ENCODE results near the gene ZNF485. TPM values are rescaled to one million over a fixed set of nuclear protein-coding genes. Genes with fewer than 3 reads are reported as not detected.

ZNF485 gene
- total RNA-seq: 10 to 100 TPM in 1 of 2 donors, 1 to 10 TPM in 1; 6.9 to 16.1 TPM

GRCh38 chr10:43606323-43607198 is at the start of gene ZNF485:
ZNF485 (plus strand) TSS chr10:43606438; CDS start chr10:43607051, 613 bp downstream.
- no peaks in the 10 kb centered on the region for H3K4me1 ChIP-seq (replicated peaks)
- peak within 1 kb of the TSS; percentile 65 to 79 for H3K4me3 ChIP-seq
- WGBS: 2% methylated on average over 48 of the region's 58 CpGs
- H3K27ac ChIP-seq: peak within 1 kb of the TSS; percentile 34 to 64
- no peaks in the 10 kb centered on the region for H3K36me3 ChIP-seq
- H3K27me3 ChIP-seq (replicated peaks; ENCODE audit: insufficient read depth): no peaks in the 10 kb centered on the region
- peak; percentile 75 for TF ChIP-seq POLR2AphosphoS5 (IDR thresholded peaks at IDR 0.05)
- no peak for TF ChIP-seq POLR2A (IDR thresholded peaks at IDR 0.05)
- no peak for TF ChIP-seq CTCF (IDR thresholded peaks at IDR 0.05)
- intact Hi-C loops (cut with DNase I): no loop called here
- no peaks in the 10 kb centered on the region for H3K9me3 ChIP-seq
- DNase-seq (ENCODE audit: low spot score): peak; percentile 58

DNA sequence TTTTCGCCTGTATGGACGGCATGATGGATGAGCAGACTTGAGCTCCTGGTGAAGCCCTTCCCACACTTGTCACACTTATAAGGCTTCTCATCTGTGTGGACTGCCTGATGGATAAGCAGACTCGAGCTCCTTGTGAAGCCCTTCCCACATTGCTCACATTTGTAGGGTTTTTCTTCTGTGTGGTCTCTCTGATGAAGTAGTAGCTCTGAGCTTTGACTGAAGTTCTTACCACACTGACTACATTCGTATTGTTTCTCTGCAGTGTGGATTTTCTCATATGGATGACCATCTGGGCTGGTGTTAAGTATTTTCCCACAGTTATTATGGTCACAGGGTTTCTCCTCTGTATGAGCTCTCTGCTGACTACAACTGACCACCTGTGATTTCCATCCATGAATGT is 49.0 kb upstream of the ZNF485 start:
- no peaks in the 10 kb centered on the region for H3K9me3 ChIP-seq

DNA sequence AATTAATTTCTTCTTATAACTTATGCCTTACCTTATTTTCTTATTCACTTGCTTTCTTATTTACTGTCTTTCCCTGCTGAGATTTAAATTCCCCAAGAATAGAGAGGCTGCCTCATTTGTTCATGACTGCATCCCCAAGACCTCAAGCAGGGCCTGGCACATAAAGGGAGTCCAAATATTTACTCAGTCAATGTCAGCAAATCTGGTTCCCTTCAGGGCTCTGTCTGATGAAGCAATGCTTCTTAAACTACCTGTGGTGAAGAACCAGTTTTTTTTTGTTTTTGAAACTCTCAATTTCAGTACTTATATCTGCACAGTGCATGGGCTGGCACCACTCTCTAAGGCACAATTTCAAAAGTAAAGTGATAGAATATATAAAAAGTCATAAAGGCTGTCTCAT is 36.6 kb upstream of the ZNF485 start:
- Histone ChIP-seq H3K27me3 (replicated peaks; ENCODE audit: insufficient read depth) (no peaks in the 10 kb centered on the region), H3K4me1 (replicated peaks) (no peaks in the 10 kb centered on the region), H3K9me3 (no peaks in the 10 kb centered on the region), H3K27ac (no peak overlapping the region), H3K36me3 (no peaks in the 10 kb centered on the region), H3K4me3 (no peak overlapping the region)
- intact Hi-C loops (cut with DNase I): no loop called here
- DNase-seq (ENCODE audit: low spot score): peak; percentile 15
- no peak for TF ChIP-seq POLR2AphosphoS5 (IDR thresholded peaks at IDR 0.05)
- no peak for TF ChIP-seq CTCF (IDR thresholded peaks at IDR 0.05)
- no peak for TF ChIP-seq POLR2A (IDR thresholded peaks at IDR 0.05)

More for the DNA sequence above, 49.0 kb upstream of the ZNF485 start:
- Histone ChIP-seq H3K27me3 (replicated peaks; ENCODE audit: insufficient read depth) (no peaks in the 10 kb centered on the region), H3K4me3 (no peak overlapping the region), H3K4me1 (replicated peaks) (no peaks in the 10 kb centered on the region), H3K36me3 (no peaks in the 10 kb centered on the region), H3K27ac (no peak overlapping the region)
- WGBS: 92% methylated on average over 4 of the region's 4 CpGs
- TF ChIP-seq POLR2A (IDR thresholded peaks at IDR 0.05) (no peak), POLR2AphosphoS5 (IDR thresholded peaks at IDR 0.05) (no peak), CTCF (IDR thresholded peaks at IDR 0.05) (no peak)
- intact Hi-C loops (cut with DNase I): no loop called here
- DNase-seq (ENCODE audit: low spot score): no peak

DNA sequence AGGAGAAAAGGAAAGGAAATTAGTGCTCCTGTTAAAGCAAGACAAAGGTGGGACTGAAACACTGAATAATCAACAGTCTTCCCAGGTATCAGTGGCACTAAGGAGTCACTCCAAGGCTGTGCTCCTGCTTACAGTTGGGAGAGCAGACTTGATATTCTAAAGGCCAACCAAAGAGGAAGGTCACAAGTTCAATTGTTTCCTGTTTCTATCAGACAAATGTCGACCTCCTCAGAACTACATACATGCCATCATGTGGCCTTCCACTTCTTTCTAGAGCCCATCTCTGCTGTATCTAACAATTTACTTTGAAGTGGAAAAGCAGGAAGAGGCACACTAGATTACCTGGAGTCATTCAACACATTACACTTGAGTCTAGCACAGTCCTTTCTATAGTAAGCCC is 35.3 kb upstream of the ZNF485 start:
- no peak for TF ChIP-seq POLR2AphosphoS5 (IDR thresholded peaks at IDR 0.05)
- no peak for TF ChIP-seq POLR2A (IDR thresholded peaks at IDR 0.05)
- TF ChIP-seq CTCF (IDR thresholded peaks at IDR 0.05): no peak
- H3K27ac ChIP-seq: no peak overlapping the region
- intact Hi-C loops (cut with DNase I): no loop called here

More for the DNA sequence above, 35.3 kb upstream of the ZNF485 start:
- Histone ChIP-seq H3K9me3 (no peaks in the 10 kb centered on the region), H3K36me3 (no peaks in the 10 kb centered on the region), H3K27me3 (replicated peaks; ENCODE audit: insufficient read depth) (no peaks in the 10 kb centered on the region), H3K4me3 (no peak overlapping the region), H3K4me1 (replicated peaks) (no peaks in the 10 kb centered on the region)
- no peak for DNase-seq (ENCODE audit: low spot score)
- 52% methylated on average over 1 of the region's 1 CpG for WGBS

All from prostate gland (tissue), 2 donors.